Measurements from ENCODE around the gene SETD5.

Gene SETD5

DNA sequence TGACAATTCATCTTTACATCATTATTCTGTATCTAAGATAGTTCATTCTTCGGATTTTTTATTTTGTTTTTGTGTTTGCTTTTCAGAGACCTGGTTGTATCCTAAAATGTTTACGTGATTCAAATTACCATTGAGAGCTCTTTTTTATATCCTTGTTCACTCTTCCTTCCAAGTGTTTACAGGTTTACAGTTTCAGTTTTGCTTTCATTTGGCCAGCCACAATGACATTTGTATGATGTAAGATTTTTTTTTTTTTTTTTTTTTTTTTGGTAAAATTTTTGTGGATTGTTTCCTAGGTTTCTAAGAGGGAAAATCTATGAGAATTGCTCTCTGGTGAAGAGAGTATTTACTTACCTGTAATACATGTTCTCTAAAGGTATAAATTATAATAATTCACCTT lies 55.0 kb downstream of the SETD5 start:
- Histone ChIP-seq H3K14ac (ENCODE audit: low read length) (no peak overlapping the region), H3K79me1 (ENCODE audit: low read length) (no peaks in the 10 kb centered on the region), H4K8ac (ENCODE audit: low read depth, low read length) (no peak overlapping the region), H2BK12ac (ENCODE audit: low read length) (no peak overlapping the region), H3K27me3 (ENCODE audit: insufficient read depth, low read length) (no peaks in the 10 kb centered on the region), H3K27ac (ENCODE audit: low read depth, low read length) (no peak overlapping the region), H3K23ac (ENCODE audit: low read length) (no peak overlapping the region), H3K4me3 (ENCODE audit: low read depth, low read length) (no peak overlapping the region), H2BK120ac (ENCODE audit: insufficient read depth, low read length, poor library complexity) (no peak overlapping the region), H3K4ac (ENCODE audit: low read depth, low read length) (no peak overlapping the region), H3K79me2 (ENCODE audit: control insufficient read depth, insufficient read depth, low read length, poor library complexity) (no peaks in the 10 kb centered on the region), H2AK5ac (ENCODE audit: low read length) (no peak overlapping the region), H4K91ac (ENCODE audit: low read depth, low read length) (no peak overlapping the region), H3K4me2 (ENCODE audit: low read length) (no peak overlapping the region), H2BK5ac (ENCODE audit: low read depth, low read length, poor library complexity) (no peak overlapping the region), H3K36me3 (ENCODE audit: control insufficient read depth in 1 of 2, insufficient read depth in 2 of 2, low read length in 2 of 2) (peaks cover 21 to 35% of the 10 kb centered on the region in 2 experiments), H3K9me3 (ENCODE audit: insufficient read depth, low read depth, low read length) (no peaks in the 10 kb centered on the region), H4K12ac (ENCODE audit: low read depth, low read length) (no peak overlapping the region), H3K4me1 (ENCODE audit: control insufficient read depth in 1 of 2, insufficient read depth in 2 of 2, low read length in 2 of 2) (no peaks in the 10 kb centered on the region), H3K9ac (ENCODE audit: low read length) (no peak overlapping the region), H2AFZ (ENCODE audit: insufficient read depth, low read length, poor library complexity) (no peak overlapping the region), H3K18ac (ENCODE audit: low read length) (no peak overlapping the region)
- WGBS (ENCODE audit: extremely low coverage, insufficient coverage, insufficient read length): no CpG with 5 or more reads among the region's 2 CpGs
- DNase-seq: no peak

DNA sequence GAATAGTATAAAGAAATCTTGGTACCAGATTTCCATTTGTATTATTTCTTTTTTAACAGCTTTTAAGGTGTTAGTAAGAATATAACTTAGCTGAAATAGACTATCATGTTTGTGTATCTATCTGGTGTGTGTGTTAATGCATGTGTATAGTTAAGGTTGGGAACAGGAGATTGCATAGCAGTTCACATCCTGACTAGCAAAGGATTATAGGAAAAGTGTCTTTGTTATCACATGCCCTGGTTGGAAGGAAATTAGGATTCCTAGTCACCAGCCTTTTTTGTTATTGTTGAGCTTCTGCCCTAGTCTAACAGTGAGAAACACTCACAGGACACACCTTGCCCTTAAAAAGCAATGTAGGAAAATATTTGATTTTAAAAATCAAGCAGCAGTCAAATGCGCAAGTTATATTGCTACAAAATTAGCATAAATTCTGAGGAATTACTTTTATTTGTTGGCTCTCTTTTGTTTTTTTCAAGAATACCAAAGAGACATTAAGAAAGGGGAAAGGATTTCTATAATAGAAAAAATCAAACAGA lies 58.2 kb downstream of the SETD5 start:
- H3K79me2 ChIP-seq (ENCODE audit: control insufficient read depth, insufficient read depth, low read length, poor library complexity): no peaks in the 10 kb centered on the region
- H2BK120ac ChIP-seq (ENCODE audit: insufficient read depth, low read length, poor library complexity): no peak overlapping the region
- H3K79me1 ChIP-seq (ENCODE audit: low read length): no peaks in the 10 kb centered on the region
- peaks cover 23 to 24% of the 10 kb centered on the region in 2 experiments for H3K36me3 ChIP-seq (ENCODE audit: control insufficient read depth in 1 of 2, insufficient read depth in 2 of 2, low read length in 2 of 2)
- no peak overlapping the region for H3K9ac ChIP-seq (ENCODE audit: low read length)
- H3K18ac ChIP-seq (ENCODE audit: low read length): no peak overlapping the region
- WGBS (ENCODE audit: extremely low coverage, insufficient coverage, insufficient read length): no CpG with 5 or more reads among the region's 1 CpG
- H2BK5ac ChIP-seq (ENCODE audit: low read depth, low read length, poor library complexity): no peak overlapping the region
- no peak overlapping the region for H3K4me3 ChIP-seq (ENCODE audit: low read depth, low read length)
- H3K14ac ChIP-seq (ENCODE audit: low read length): no peak overlapping the region
- no peak overlapping the region for H4K8ac ChIP-seq (ENCODE audit: low read depth, low read length)
- no peak overlapping the region for H2AK5ac ChIP-seq (ENCODE audit: low read length)
- H3K4me1 ChIP-seq (ENCODE audit: control insufficient read depth in 1 of 2, insufficient read depth in 2 of 2, low read length in 2 of 2): no peaks in the 10 kb centered on the region
- no peak overlapping the region for H2BK12ac ChIP-seq (ENCODE audit: low read length)
- no peak overlapping the region for H3K4ac ChIP-seq (ENCODE audit: low read depth, low read length)
- no peaks in the 10 kb centered on the region for H3K9me3 ChIP-seq (ENCODE audit: insufficient read depth, low read depth, low read length)
- H4K12ac ChIP-seq (ENCODE audit: low read depth, low read length): no peak overlapping the region
- no peak overlapping the region for H3K27ac ChIP-seq (ENCODE audit: low read depth, low read length)
- DNase-seq: no peak
- no peak overlapping the region for H3K23ac ChIP-seq (ENCODE audit: low read length)
- H4K91ac ChIP-seq (ENCODE audit: low read depth, low read length): no peak overlapping the region
- no peak overlapping the region for H3K4me2 ChIP-seq (ENCODE audit: low read length)
- no peaks in the 10 kb centered on the region for H3K27me3 ChIP-seq (ENCODE audit: insufficient read depth, low read length)
- no peak overlapping the region for H2AFZ ChIP-seq (ENCODE audit: insufficient read depth, low read length, poor library complexity)

DNA sequence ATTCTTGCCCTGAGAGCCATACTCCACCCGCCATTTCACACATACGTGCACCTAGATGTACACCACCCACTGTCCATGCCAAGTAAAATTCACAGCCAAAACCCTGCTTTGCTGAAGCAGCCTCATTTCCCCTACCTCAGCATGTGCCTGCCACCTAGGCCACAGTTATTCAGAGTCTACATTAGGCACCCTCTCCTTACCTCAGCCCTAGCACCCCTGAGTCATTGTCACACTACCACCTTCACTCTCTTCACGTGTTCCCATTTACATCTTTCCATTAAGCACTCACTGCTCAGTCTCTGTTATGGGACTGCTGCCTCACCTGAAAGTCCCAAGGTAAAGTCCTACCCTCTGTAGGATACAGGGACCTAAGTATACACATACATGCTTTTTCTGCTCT lies 70.0 kb downstream of the SETD5 start:
- whole genome bisulfite sequencing (ENCODE audit: extremely low coverage, insufficient coverage, insufficient read length): no CpG with 5 or more reads among the region's 3 CpGs
- no peak overlapping the region for H3K14ac ChIP-seq (ENCODE audit: low read length)
- no peak overlapping the region for H3K4me2 ChIP-seq (ENCODE audit: low read length)
- H2AK5ac ChIP-seq (ENCODE audit: low read length): no peak overlapping the region
- H2BK5ac ChIP-seq (ENCODE audit: low read depth, low read length, poor library complexity): no peak overlapping the region
- no peak overlapping the region for H4K91ac ChIP-seq (ENCODE audit: low read depth, low read length)
- H2BK12ac ChIP-seq (ENCODE audit: low read length): no peak overlapping the region
- peaks cover 34 to 59% of the 10 kb centered on the region in 2 experiments for H3K36me3 ChIP-seq (ENCODE audit: control insufficient read depth in 1 of 2, insufficient read depth in 2 of 2, low read length in 2 of 2)
- no peaks in the 10 kb centered on the region for H3K79me1 ChIP-seq (ENCODE audit: low read length)
- H3K79me2 ChIP-seq (ENCODE audit: control insufficient read depth, insufficient read depth, low read length, poor library complexity): no peaks in the 10 kb centered on the region
- H4K12ac ChIP-seq (ENCODE audit: low read depth, low read length): no peak overlapping the region
- no peak for DNase-seq
- no peak overlapping the region for H3K4ac ChIP-seq (ENCODE audit: low read depth, low read length)
- H3K9me3 ChIP-seq (ENCODE audit: insufficient read depth, low read depth, low read length): no peaks in the 10 kb centered on the region
- H2AFZ ChIP-seq (ENCODE audit: insufficient read depth, low read length, poor library complexity): no peak overlapping the region
- no peak overlapping the region for H3K18ac ChIP-seq (ENCODE audit: low read length)
- no peaks in the 10 kb centered on the region for H3K27me3 ChIP-seq (ENCODE audit: insufficient read depth, low read length)
- H4K8ac ChIP-seq (ENCODE audit: low read depth, low read length): no peak overlapping the region
- H3K23ac ChIP-seq (ENCODE audit: low read length): no peak overlapping the region
- no peak overlapping the region for H3K9ac ChIP-seq (ENCODE audit: low read length)
- H3K27ac ChIP-seq (ENCODE audit: low read depth, low read length): no peak overlapping the region
- H3K4me1 ChIP-seq (ENCODE audit: control insufficient read depth in 1 of 2, insufficient read depth in 2 of 2, low read length in 2 of 2): no peaks in the 10 kb centered on the region
- H2BK120ac ChIP-seq (ENCODE audit: insufficient read depth, low read length, poor library complexity): no peak overlapping the region
- H3K4me3 ChIP-seq (ENCODE audit: low read depth, low read length): no peak overlapping the region

DNA sequence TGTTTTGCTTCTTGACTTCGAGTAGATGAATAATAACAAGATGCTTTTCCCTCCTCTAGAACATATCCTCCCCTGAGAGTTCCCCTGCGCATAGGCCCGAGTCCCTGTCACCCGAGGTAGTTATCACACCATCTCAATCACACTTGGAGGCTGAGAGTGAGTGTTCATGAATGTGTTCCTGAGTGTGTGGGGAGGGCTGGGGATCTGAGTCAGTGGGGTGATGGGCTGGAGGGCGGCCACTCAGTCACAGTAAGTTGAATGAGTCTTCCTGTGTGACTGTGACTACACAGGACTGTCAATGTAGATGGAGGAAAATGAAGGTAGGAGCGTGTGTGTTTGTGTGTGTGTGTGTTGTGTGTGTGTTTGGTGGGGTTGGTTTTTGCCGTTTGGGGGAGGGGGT lies 71.0 kb downstream of the SETD5 start:
- no peak for DNase-seq
- Histone ChIP-seq H2BK12ac (ENCODE audit: low read length) (no peak overlapping the region), H4K12ac (ENCODE audit: low read depth, low read length) (no peak overlapping the region), H3K9ac (ENCODE audit: low read length) (no peak overlapping the region), H3K14ac (ENCODE audit: low read length) (no peak overlapping the region), H3K4me3 (ENCODE audit: low read depth, low read length) (no peak overlapping the region), H4K91ac (ENCODE audit: low read depth, low read length) (no peak overlapping the region), H3K23ac (ENCODE audit: low read length) (no peak overlapping the region), H2AK5ac (ENCODE audit: low read length) (no peak overlapping the region), H3K27ac (ENCODE audit: low read depth, low read length) (no peak overlapping the region), H3K36me3 (ENCODE audit: control insufficient read depth in 1 of 2, insufficient read depth in 2 of 2, low read length in 2 of 2) (peaks cover 33 to 64% of the 10 kb centered on the region in 2 experiments), H3K9me3 (ENCODE audit: insufficient read depth, low read depth, low read length) (no peaks in the 10 kb centered on the region), H3K4ac (ENCODE audit: low read depth, low read length) (no peak overlapping the region), H2BK120ac (ENCODE audit: insufficient read depth, low read length, poor library complexity) (no peak overlapping the region), H4K8ac (ENCODE audit: low read depth, low read length) (no peak overlapping the region), H3K79me1 (ENCODE audit: low read length) (no peaks in the 10 kb centered on the region), H3K4me2 (ENCODE audit: low read length) (no peak overlapping the region), H3K18ac (ENCODE audit: low read length) (no peak overlapping the region), H3K27me3 (ENCODE audit: insufficient read depth, low read length) (no peaks in the 10 kb centered on the region), H3K79me2 (ENCODE audit: control insufficient read depth, insufficient read depth, low read length, poor library complexity) (no peaks in the 10 kb centered on the region), H2AFZ (ENCODE audit: insufficient read depth, low read length, poor library complexity) (no peak overlapping the region), H3K4me1 (ENCODE audit: control insufficient read depth in 1 of 2, insufficient read depth in 2 of 2, low read length in 2 of 2) (no peaks in the 10 kb centered on the region), H2BK5ac (ENCODE audit: low read depth, low read length, poor library complexity) (no peak overlapping the region)
- 100% methylated on average over 2 of the region's 7 CpGs for WGBS (ENCODE audit: extremely low coverage, insufficient coverage, insufficient read length)
